ENCODE results near the gene SLC17A1.

SLC17A1 gene

DNA sequence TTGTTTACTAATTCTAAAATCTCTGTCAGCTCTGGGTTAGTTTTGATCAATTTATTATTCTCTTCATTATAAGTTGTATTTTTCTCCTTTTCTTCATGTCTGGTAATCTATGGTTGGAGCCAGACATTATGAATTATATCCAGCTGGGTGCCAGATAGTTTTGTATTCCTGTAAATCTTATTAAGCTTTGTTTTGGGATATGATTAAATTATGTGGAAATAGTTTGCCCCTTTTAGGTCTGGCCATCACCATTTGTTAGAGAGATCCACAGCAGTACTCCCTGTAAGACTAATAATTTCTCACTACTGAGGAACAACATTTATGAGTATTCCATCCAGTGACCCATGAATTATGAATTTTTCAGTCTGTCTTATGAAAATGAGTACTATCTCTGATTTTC lies 20.9 kb upstream of the SLC17A1 start:
- no peak overlapping the region for H3K27ac ChIP-seq
- TF ChIP-seq ZFX (IDR thresholded peaks at IDR 0.05): no peak
- TF ChIP-seq, protein P1, sequence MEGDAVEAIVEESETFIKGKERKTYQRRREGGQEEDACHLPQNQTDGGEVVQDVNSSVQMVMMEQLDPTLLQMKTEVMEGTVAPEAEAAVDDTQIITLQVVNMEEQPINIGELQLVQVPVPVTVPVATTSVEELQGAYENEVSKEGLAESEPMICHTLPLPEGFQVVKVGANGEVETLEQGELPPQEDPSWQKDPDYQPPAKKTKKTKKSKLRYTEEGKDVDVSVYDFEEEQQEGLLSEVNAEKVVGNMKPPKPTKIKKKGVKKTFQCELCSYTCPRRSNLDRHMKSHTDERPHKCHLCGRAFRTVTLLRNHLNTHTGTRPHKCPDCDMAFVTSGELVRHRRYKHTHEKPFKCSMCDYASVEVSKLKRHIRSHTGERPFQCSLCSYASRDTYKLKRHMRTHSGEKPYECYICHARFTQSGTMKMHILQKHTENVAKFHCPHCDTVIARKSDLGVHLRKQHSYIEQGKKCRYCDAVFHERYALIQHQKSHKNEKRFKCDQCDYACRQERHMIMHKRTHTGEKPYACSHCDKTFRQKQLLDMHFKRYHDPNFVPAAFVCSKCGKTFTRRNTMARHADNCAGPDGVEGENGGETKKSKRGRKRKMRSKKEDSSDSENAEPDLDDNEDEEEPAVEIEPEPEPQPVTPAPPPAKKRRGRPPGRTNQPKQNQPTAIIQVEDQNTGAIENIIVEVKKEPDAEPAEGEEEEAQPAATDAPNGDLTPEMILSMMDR (conservative IDR thresholded peaks at IDR 0.05): no peak

DNA sequence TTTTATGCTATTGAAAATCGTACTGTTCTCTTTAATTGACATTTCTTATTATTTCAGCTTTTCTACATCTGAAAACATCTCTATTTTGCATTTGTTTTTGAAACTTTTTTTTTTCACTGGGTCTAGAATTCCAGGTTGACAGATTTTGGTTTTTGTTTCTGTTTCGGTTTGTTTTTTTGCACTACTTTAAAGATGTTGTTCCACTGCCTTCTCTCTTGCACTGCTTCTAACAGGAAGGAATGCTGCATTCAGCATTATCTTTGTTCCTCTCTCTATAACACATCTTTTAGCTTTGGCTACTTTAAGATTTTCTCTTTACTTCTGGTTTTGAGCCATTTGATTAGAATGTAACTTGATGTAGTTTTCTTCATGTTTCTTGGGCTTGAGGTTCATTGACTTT lies 20.1 kb upstream of the SLC17A1 start:
- H3K27ac ChIP-seq: no peak overlapping the region
- no peak for TF ChIP-seq ZFX (IDR thresholded peaks at IDR 0.05)
- TF ChIP-seq, protein P1 (conservative IDR thresholded peaks at IDR 0.05): no peak

DNA sequence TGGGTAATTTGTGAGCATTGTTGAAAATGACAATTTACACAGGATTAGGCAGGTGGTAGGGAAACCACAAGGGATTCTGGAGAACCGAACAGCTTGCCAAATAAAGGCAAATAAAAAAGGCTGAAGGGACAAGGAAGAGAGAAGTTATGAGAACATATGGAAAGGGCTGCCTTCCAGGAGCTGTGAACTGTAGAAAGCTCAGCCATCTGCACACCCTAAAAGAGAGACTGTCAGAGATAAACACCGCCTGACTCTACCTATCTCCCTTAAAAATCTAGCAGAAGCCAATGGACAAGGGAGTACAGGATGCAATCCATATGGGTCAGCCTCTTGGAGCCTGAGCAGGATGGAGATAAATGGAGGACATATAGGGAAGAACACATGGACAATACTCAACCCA lies 12.7 kb upstream of the SLC17A1 start:
- no peak overlapping the region for H3K27ac ChIP-seq

DNA sequence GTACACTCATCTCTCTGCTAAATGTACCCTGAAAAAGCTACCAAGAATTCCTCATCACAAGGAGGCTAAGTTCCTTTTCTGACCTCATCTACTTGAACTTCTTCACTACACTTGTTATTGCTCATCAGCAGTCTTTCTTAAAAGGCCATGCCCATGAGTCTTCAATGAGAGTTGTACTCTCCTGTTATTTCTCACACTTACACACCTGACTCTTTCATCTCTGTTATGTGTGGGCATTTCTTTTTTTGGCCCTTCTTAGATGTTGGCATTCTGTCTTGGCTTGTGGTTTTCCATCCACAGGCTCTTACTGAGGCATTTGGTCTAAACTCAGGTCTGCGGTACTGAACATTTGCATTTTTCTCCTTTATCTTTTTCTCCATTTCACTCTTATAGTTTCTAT lies 10.7 kb upstream of the SLC17A1 start:
- H3K27ac ChIP-seq: no peak overlapping the region
- TF ChIP-seq ZFX (IDR thresholded peaks at IDR 0.05): no peak

More for the DNA sequence above, 12.7 kb upstream of the SLC17A1 start:
- TF ChIP-seq, protein P1 (conservative IDR thresholded peaks at IDR 0.05): no peak
- TF ChIP-seq ZFX (IDR thresholded peaks at IDR 0.05): no peak

DNA sequence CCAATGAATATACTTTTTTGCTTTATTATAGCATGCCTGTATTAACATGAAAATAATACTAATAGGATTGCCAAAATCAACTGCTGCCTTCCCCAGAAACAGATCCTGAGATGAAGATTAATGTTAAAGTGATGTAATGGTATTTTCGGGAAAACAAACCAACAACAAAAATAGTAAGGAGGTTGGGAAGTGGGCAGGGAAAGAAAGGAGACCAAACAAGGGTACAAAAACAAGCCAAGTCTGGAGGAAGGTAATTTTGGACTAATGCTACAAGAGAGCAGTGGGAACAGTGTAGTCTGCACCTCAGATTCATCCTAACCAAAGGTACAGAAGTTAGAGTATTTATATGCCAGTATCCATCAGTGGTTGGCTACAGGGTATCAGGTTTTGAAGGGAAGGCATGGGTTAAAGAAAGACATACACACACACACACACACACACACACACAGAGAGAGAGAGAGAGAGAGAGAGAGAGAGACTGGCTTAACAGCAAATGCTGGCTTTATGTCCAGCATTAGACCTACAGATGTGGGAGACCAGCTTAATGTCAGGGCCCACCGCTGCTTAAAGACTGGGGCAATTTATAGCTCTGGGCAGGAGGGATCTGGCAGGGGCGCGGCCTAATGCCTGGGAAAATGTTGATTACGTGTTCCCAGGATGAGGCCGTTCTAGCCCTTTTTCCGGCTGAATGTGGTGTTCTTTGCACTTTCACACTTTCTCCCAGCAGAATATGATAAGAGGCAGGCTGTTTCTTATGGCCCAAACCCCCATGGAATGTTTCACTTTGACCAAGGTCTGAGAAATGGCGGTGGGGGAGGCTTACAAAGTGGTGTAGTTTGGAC lies 3.8 kb upstream of the SLC17A1 start:
- TF ChIP-seq, protein P1 (conservative IDR thresholded peaks at IDR 0.05): no peak
- no peak for TF ChIP-seq ZFX (IDR thresholded peaks at IDR 0.05)
- no peak overlapping the region for H3K27ac ChIP-seq

DNA sequence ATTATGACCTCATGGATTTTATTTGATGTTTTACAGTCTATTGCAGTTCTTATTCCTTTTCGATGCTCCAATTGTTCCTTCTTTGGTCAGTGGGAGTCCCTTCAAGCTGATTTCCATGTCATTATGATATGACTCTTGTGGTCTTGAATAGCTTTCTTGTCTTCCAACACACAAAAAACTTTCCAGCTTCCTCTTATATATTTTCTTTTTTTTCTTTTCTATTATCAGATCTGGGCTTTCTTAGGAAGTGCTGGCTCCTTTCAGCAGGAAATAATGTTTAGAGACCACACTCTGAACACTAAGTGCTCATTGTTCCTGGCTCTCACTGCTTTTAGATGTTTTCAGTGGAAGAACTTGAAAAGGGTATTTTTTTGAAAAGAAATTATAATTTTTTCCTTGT lies 3.1 kb upstream of the SLC17A1 start:
- no peak for TF ChIP-seq ZFX (IDR thresholded peaks at IDR 0.05)
- TF ChIP-seq, protein P1 (conservative IDR thresholded peaks at IDR 0.05): no peak
- H3K27ac ChIP-seq: no peak overlapping the region

DNA sequence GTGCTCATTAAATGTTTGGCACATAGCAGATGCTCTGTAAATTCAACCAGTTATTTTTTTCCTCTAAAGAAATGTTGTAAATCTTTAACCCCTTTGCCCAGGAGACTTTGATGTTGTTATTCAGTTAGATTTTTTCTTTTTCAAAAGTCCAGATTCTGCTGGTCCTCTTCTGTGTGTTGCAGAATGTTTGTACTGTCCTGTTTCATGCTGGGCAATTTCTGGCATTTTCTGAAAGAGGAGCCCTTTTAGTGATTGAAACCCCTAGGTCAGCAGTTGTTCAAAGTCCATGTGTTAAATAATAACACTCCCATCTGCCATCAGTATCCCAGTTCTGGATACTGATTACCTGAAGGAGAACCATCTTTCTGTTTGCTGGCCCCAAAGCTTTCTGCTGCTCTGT lies 1.3 kb upstream of the SLC17A1 start:
- TF ChIP-seq, protein P1 (conservative IDR thresholded peaks at IDR 0.05): no peak
- no peak for TF ChIP-seq ZFX (IDR thresholded peaks at IDR 0.05)
- no peak overlapping the region for H3K27ac ChIP-seq

DNA sequence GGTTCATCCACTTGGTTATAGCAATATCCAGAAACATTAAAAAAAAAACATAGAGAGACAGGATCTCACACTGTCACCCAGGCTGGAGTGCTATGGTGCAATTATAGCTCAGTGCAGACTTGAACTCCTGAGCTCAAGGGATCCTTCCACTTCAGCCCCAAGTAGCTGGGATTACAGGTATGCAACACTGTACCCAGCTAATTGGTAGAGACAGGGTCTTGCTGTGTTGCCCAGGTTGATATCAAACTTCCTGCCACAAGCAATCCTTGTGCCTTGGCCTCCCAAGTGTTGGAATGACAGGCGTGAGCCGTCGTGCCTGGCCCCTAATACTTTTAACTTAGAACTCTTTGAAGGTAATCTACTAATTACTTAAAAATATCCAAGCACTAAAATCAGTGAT lies 818 bp upstream of the SLC17A1 start:
- H3K27ac ChIP-seq: no peak overlapping the region
- TF ChIP-seq, protein P1 (conservative IDR thresholded peaks at IDR 0.05): no peak
- no peak for TF ChIP-seq ZFX (IDR thresholded peaks at IDR 0.05)

All from C4-2B (cell line).